ENCODE data around the gene BARHL2.
A peak's percentile ranks its signal among the peaks of the same experiment; 100 is the strongest.

Gene BARHL2

GRCh38 chr1:90717665-90718410, 736 bp upstream of the BARHL2 start:
- Histone ChIP-seq H3K4me1 (ENCODE audit: control insufficient read depth in 2 of 2, insufficient read depth in 2 of 2, low read length in 2 of 2) (peaks cover 0 to 9% of the 10 kb centered on the region in 2 donors), H3K4me3 (ENCODE audit: low read length in 2 of 2) (peak overlapping the region; percentile 47 to 62), H3K27me3 (ENCODE audit: control insufficient read depth in 2 of 2, insufficient read depth in 2 of 2, low read length in 2 of 2) (peaks cover 70 to 82% of the 10 kb centered on the region in 2 donors)

GRCh38 chr1:90717356-90717664, 208 bp upstream of the BARHL2 start:
- H3K36me3 ChIP-seq (ENCODE audit: control insufficient read depth in 2 of 2, insufficient read depth in 2 of 2, low read length in 2 of 2), result no peaks in the 10 kb centered on the region
- H3K9ac ChIP-seq (ENCODE audit: low read depth in 1 of 2, low read length in 2 of 2), result no peak overlapping the region
- H3K4me1 ChIP-seq (ENCODE audit: control insufficient read depth in 2 of 2, insufficient read depth in 2 of 2, low read length in 2 of 2), result peaks cover 0 to 9% of the 10 kb centered on the region in 2 donors
- no peak overlapping the region for H3K4me3 ChIP-seq (ENCODE audit: low read length in 2 of 2)
- H3K27me3 ChIP-seq (ENCODE audit: control insufficient read depth in 2 of 2, insufficient read depth in 2 of 2, low read length in 2 of 2), result peaks cover 71 to 82% of the 10 kb centered on the region in 2 donors
- H3K27ac ChIP-seq (ENCODE audit: low read depth in 2 of 2, low read length in 2 of 2), result no peak overlapping the region
- no peaks in the 10 kb centered on the region for H3K9me3 ChIP-seq (ENCODE audit: control insufficient read depth in 2 of 2, low read length in 2 of 2)

More at GRCh38 chr1:90717665-90718410, 736 bp upstream of the BARHL2 start:
- Histone ChIP-seq H3K9me3 (ENCODE audit: control insufficient read depth in 2 of 2, low read length in 2 of 2) (no peaks in the 10 kb centered on the region), H3K36me3 (ENCODE audit: control insufficient read depth in 2 of 2, insufficient read depth in 2 of 2, low read length in 2 of 2) (no peaks in the 10 kb centered on the region), H3K9ac (ENCODE audit: low read depth in 1 of 2, low read length in 2 of 2) (no peak overlapping the region), H3K27ac (ENCODE audit: low read depth in 2 of 2, low read length in 2 of 2) (no peak overlapping the region)

GRCh38 chr1:90716243-90716551, 905 bp downstream of the BARHL2 start:
- Histone ChIP-seq H3K27me3 (ENCODE audit: control insufficient read depth in 2 of 2, insufficient read depth in 2 of 2, low read length in 2 of 2) (peaks cover 69 to 79% of the 10 kb centered on the region in 2 donors), H3K9ac (ENCODE audit: low read depth in 1 of 2, low read length in 2 of 2) (no peak overlapping the region), H3K36me3 (ENCODE audit: control insufficient read depth in 2 of 2, insufficient read depth in 2 of 2, low read length in 2 of 2) (no peaks in the 10 kb centered on the region), H3K4me1 (ENCODE audit: control insufficient read depth in 2 of 2, insufficient read depth in 2 of 2, low read length in 2 of 2) (peaks cover 0 to 9% of the 10 kb centered on the region in 2 donors), H3K9me3 (ENCODE audit: control insufficient read depth in 2 of 2, low read length in 2 of 2) (no peaks in the 10 kb centered on the region), H3K27ac (ENCODE audit: low read depth in 2 of 2, low read length in 2 of 2) (no peak overlapping the region), H3K4me3 (ENCODE audit: low read length in 2 of 2) (no peak overlapping the region)

GRCh38 chr1:90715309-90715708, 1.8 kb downstream of the BARHL2 start:
- Histone ChIP-seq H3K4me3 (ENCODE audit: low read length in 2 of 2) (no peak overlapping the region), H3K9me3 (ENCODE audit: control insufficient read depth in 2 of 2, low read length in 2 of 2) (no peaks in the 10 kb centered on the region), H3K9ac (ENCODE audit: low read depth in 1 of 2, low read length in 2 of 2) (no peak overlapping the region), H3K27ac (ENCODE audit: low read depth in 2 of 2, low read length in 2 of 2) (no peak overlapping the region), H3K36me3 (ENCODE audit: control insufficient read depth in 2 of 2, insufficient read depth in 2 of 2, low read length in 2 of 2) (no peaks in the 10 kb centered on the region), H3K4me1 (ENCODE audit: control insufficient read depth in 2 of 2, insufficient read depth in 2 of 2, low read length in 2 of 2) (peaks cover 0 to 9% of the 10 kb centered on the region in 2 donors), H3K27me3 (ENCODE audit: control insufficient read depth in 2 of 2, insufficient read depth in 2 of 2, low read length in 2 of 2) (peaks cover 78 to 83% of the 10 kb centered on the region in 2 donors)

GRCh38 chr1:90714521-90714951, 2.6 kb downstream of the BARHL2 start:
- Histone ChIP-seq H3K36me3 (ENCODE audit: control insufficient read depth in 2 of 2, insufficient read depth in 2 of 2, low read length in 2 of 2) (no peaks in the 10 kb centered on the region), H3K4me1 (ENCODE audit: control insufficient read depth in 2 of 2, insufficient read depth in 2 of 2, low read length in 2 of 2) (peaks cover 0 to 9% of the 10 kb centered on the region in 2 donors), H3K27ac (ENCODE audit: low read depth in 2 of 2, low read length in 2 of 2) (no peak overlapping the region), H3K4me3 (ENCODE audit: low read length in 2 of 2) (no peak overlapping the region), H3K27me3 (ENCODE audit: control insufficient read depth in 2 of 2, insufficient read depth in 2 of 2, low read length in 2 of 2) (peaks cover 77 to 83% of the 10 kb centered on the region in 2 donors), H3K9me3 (ENCODE audit: control insufficient read depth in 2 of 2, low read length in 2 of 2) (no peaks in the 10 kb centered on the region), H3K9ac (ENCODE audit: low read depth in 1 of 2, low read length in 2 of 2) (no peak overlapping the region)

- peaks cover 71 to 80% of the 10 kb centered on the region in 2 donors for H3K27me3 ChIP-seq (ENCODE audit: control insufficient read depth in 2 of 2, insufficient read depth in 2 of 2, low read length in 2 of 2)
- peaks cover 0 to 9% of the 10 kb centered on the region in 2 donors for H3K4me1 ChIP-seq (ENCODE audit: control insufficient read depth in 2 of 2, insufficient read depth in 2 of 2, low read length in 2 of 2)
- H3K9ac ChIP-seq (ENCODE audit: low read depth in 1 of 2, low read length in 2 of 2), result no peak overlapping the region
- H3K9me3 ChIP-seq (ENCODE audit: control insufficient read depth in 2 of 2, low read length in 2 of 2), result no peaks in the 10 kb centered on the region
- H3K36me3 ChIP-seq (ENCODE audit: control insufficient read depth in 2 of 2, insufficient read depth in 2 of 2, low read length in 2 of 2), result no peaks in the 10 kb centered on the region
- H3K27ac ChIP-seq (ENCODE audit: low read depth in 2 of 2, low read length in 2 of 2), result no peak overlapping the region
- no peak overlapping the region for H3K4me3 ChIP-seq (ENCODE audit: low read length in 2 of 2)
Observed at GRCh38 chr1:90713741-90714509, 3.2 kb downstream of the BARHL2 start.

- Histone ChIP-seq H3K4me3 (ENCODE audit: low read length in 2 of 2) (no peak overlapping the region), H3K4me1 (ENCODE audit: control insufficient read depth in 2 of 2, insufficient read depth in 2 of 2, low read length in 2 of 2) (peaks cover 0 to 4% of the 10 kb centered on the region in 2 donors), H3K9ac (ENCODE audit: low read depth in 1 of 2, low read length in 2 of 2) (no peak overlapping the region), H3K27ac (ENCODE audit: low read depth in 2 of 2, low read length in 2 of 2) (no peak overlapping the region), H3K9me3 (ENCODE audit: control insufficient read depth in 2 of 2, low read length in 2 of 2) (no peaks in the 10 kb centered on the region), H3K36me3 (ENCODE audit: control insufficient read depth in 2 of 2, insufficient read depth in 2 of 2, low read length in 2 of 2) (no peaks in the 10 kb centered on the region), H3K27me3 (ENCODE audit: control insufficient read depth in 2 of 2, insufficient read depth in 2 of 2, low read length in 2 of 2) (peaks cover 72 to 80% of the 10 kb centered on the region in 2 donors)
Observed at GRCh38 chr1:90712915-90713730, 4.0 kb downstream of the BARHL2 start.

GRCh38 chr1:90712153-90712856, 4.8 kb downstream of the BARHL2 start:
- H3K4me1 ChIP-seq (ENCODE audit: control insufficient read depth in 2 of 2, insufficient read depth in 2 of 2, low read length in 2 of 2), result peaks cover 0 to 2% of the 10 kb centered on the region in 2 donors
- no peaks in the 10 kb centered on the region for H3K9me3 ChIP-seq (ENCODE audit: control insufficient read depth in 2 of 2, low read length in 2 of 2)
- H3K36me3 ChIP-seq (ENCODE audit: control insufficient read depth in 2 of 2, insufficient read depth in 2 of 2, low read length in 2 of 2), result no peaks in the 10 kb centered on the region
- H3K27me3 ChIP-seq (ENCODE audit: control insufficient read depth in 2 of 2, insufficient read depth in 2 of 2, low read length in 2 of 2), result peaks cover 77 to 87% of the 10 kb centered on the region in 2 donors
- no peak overlapping the region for H3K27ac ChIP-seq (ENCODE audit: low read depth in 2 of 2, low read length in 2 of 2)
- H3K4me3 ChIP-seq (ENCODE audit: low read length in 2 of 2), result no peak overlapping the region
- no peak overlapping the region for H3K9ac ChIP-seq (ENCODE audit: low read depth in 1 of 2, low read length in 2 of 2)

GRCh38 chr1:90711696-90712095, 5.4 kb downstream of the BARHL2 start:
- H3K27me3 ChIP-seq (ENCODE audit: control insufficient read depth in 2 of 2, insufficient read depth in 2 of 2, low read length in 2 of 2), result peaks cover 78 to 88% of the 10 kb centered on the region in 2 donors
- H3K36me3 ChIP-seq (ENCODE audit: control insufficient read depth in 2 of 2, insufficient read depth in 2 of 2, low read length in 2 of 2), result no peaks in the 10 kb centered on the region
- no peaks in the 10 kb centered on the region for H3K9me3 ChIP-seq (ENCODE audit: control insufficient read depth in 2 of 2, low read length in 2 of 2)
- H3K27ac ChIP-seq (ENCODE audit: low read depth in 2 of 2, low read length in 2 of 2), result no peak overlapping the region
- no peak overlapping the region for H3K4me3 ChIP-seq (ENCODE audit: low read length in 2 of 2)
- H3K9ac ChIP-seq (ENCODE audit: low read depth in 1 of 2, low read length in 2 of 2), result no peak overlapping the region
- peaks cover 0 to 2% of the 10 kb centered on the region in 2 donors for H3K4me1 ChIP-seq (ENCODE audit: control insufficient read depth in 2 of 2, insufficient read depth in 2 of 2, low read length in 2 of 2)
